GM21737 (cell line): ENCODE results near the gene PLEKHM2.

ENCODE experiments used
- ATAC-seq: cut with Tn5 transposase; IDR thresholded peaks from one replicate; pipeline ENCODE4 v1.9.1; 2021; ENCODE audit warnings: mild to moderate bottlenecking, moderate library complexity; ENCODE audit not compliant: unreplicated experiment

The PLEKHM2 gene

GRCh38 chr1:15737324-15738319 lies 53.5 kb downstream of the PLEKHM2 start:
- no peak for ATAC-seq

- ATAC-seq = no peak
These were observed 54.4 kb downstream of the PLEKHM2 start for GRCh38 chr1:15738416-15739113.

- ATAC-seq = no peak
These were observed 55.1 kb downstream of the PLEKHM2 start for GRCh38 chr1:15739259-15739658.

- ATAC-seq = no peak
These were observed 55.6 kb downstream of the PLEKHM2 start for GRCh38 chr1:15739745-15740144.

- no peak for ATAC-seq
These were observed 57.1 kb downstream of the PLEKHM2 start for GRCh38 chr1:15740924-15741850.

GRCh38 chr1:15742339-15742801 lies 58.2 kb downstream of the PLEKHM2 start, which contains the start of gene TMEM82:
TSS of gene TMEM82 (plus strand) at chr1:15742499. CDS start at chr1:15742560, 61 bp downstream.
- no peak for ATAC-seq

- ATAC-seq = no peak
These were observed 60.1 kb downstream of the PLEKHM2 start for GRCh38 chr1:15744122-15744679.

GRCh38 chr1:15747378-15747777 lies 63.3 kb downstream of the PLEKHM2 start:
- no peak for ATAC-seq

GRCh38 chr1:15748264-15748663 lies 64.1 kb downstream of the PLEKHM2 start:
- no peak for ATAC-seq

- no peak for ATAC-seq
These were observed 64.7 kb downstream of the PLEKHM2 start for GRCh38 chr1:15748690-15749398.

GRCh38 chr1:15749399-15750291 lies 65.5 kb downstream of the PLEKHM2 start:
- ATAC-seq = no peak

GRCh38 chr1:15750924-15751323 lies 66.8 kb downstream of the PLEKHM2 start:
- ATAC-seq = no peak

- no peak for ATAC-seq
These were observed 67.6 kb downstream of the PLEKHM2 start for GRCh38 chr1:15751717-15752116.

GRCh38 chr1:15753776-15754175 lies 69.7 kb downstream of the PLEKHM2 start:
- no peak for ATAC-seq

- ATAC-seq = no peak
These were observed 71.0 kb downstream of the PLEKHM2 start for GRCh38 chr1:15755021-15755645.

- ATAC-seq = no peak
These were observed 71.5 kb downstream of the PLEKHM2 start for GRCh38 chr1:15755646-15756040.

- ATAC-seq = no peak
These were observed 72.3 kb downstream of the PLEKHM2 start for GRCh38 chr1:15756143-15757015.
